Medulla oblongata (tissue), 1 donor: ENCODE measurements around the gene DNAJB1.

Source experiments
- DNase-seq: peaks from one replicate; pipeline ENCODE4 v3.0.0-alpha.2; 2015; ENCODE audit errors: extremely low spot score

The DNAJB1 gene

GRCh38 chr19:14473073-14473977 lies 44.9 kb downstream of the DNAJB1 start:
- DNase-seq: no peak

DNA sequence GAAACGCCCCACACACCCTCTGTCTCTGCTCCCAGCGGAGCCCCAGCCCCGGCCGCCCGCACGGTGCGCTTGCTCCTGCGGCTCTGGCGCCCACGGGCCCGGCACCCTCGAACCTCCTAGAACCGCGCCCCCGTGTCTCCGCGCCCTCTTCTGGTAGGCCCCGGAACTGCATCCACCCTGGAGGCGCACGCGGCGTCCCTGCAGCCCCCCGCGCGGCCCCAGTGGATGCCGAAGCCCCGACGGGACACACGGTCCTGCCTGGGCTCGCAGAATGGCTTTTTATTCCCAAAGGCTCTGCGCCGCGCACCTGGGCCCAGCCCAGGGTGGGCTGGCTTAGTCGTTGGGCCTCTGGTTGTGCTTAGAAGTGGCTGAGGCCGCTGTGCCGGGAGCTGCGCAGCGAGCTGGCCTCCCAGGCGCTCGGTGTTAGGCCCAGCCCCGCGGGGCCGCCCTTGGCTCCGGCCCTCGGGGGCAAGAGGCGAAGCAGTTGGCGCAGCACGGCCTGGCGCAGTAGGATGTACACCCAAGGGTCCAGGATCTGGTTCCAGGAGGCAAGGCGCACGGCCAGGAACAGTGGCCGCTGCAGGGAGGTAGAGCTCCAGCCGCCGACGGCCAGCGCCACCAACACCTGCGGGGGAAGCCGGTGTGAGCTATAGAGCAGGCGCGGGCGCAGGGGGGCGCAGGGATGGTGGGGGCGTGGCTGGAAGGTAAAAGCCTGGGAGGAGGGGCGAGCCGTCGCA lies 45.8 kb downstream of the DNAJB1 start:
- DNase-seq: no peak

- no peak for DNase-seq
These were observed 46.6 kb downstream of the DNAJB1 start for GRCh38 chr19:14471436-14472187.

GRCh38 chr19:14470031-14470876 lies 47.9 kb downstream of the DNAJB1 start:
- DNase-seq: no peak

DNA sequence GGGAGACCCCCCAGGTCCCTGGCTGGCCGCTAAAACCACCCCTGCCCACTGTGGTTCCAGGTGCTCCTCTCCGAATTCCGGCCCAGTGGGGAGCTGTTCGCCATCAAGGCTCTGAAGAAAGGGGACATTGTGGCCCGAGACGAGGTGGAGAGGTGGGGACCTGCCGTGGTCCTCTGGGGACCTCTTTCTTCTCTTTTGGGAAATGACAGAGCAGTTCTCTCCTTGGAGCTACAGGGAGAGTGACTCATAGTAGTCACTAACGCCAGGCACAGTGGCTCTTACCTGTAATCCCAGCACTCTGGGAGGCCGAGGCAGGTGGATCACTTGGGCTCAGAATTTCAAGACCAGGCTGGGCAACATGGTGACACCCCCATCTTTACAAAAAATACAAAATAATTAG lies 50.4 kb downstream of the DNAJB1 start:
- no peak for DNase-seq

- DNase-seq: no peak
These were observed 50.8 kb downstream of the DNAJB1 start for GRCh38 chr19:14467391-14467790.
